Embryonic facial prominence (tissue), 1 donor: ENCODE results near the gene ANTXR2.

Experiments used
- DNase-seq: peaks from one replicate; pipeline ENCODE4 v3.0.0-alpha.2; 2016; ENCODE audit errors: extremely low spot score

Gene ANTXR2

DNA sequence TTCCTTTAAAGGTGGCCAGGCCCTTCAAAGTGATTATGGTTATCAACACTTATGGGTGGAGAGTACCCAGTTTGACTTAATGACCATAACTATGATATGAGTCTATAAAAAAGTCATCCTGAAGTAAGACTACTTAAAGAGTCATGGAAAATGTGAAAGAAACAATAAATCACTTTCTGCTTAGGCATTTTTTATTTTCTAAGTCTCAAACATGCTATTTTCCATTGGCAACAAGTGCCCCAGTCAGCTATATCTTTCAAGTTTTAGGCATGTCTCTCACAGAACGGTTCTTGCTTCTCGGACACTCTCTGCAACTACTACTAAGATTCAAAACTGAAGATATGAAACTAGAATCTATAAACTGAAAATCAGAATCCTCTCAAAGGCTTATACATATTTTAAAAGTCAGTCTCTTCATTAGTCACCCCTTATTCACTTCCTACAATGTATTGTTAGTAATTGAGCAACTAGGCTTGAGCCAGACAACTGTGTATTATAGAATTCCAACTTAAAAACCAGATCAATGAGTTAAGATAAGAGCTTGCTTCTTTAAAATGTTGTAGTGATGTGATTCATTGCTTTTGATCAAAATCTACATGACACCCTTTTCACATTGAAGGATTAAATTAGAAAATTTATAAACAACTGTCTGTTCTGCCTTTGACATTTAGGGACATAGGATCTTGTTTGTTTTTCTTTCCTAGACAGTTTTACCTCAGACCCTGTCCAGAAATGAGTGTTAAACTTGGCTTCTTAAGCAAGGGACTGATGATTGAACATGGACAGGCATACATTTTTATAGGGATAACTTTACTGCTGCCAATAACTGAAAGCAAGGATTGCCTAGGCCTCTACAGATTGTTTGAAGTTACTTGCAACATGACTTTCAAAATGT, 2.9 kb downstream of the ANTXR2 start:
- DNase-seq, result no peak

DNA sequence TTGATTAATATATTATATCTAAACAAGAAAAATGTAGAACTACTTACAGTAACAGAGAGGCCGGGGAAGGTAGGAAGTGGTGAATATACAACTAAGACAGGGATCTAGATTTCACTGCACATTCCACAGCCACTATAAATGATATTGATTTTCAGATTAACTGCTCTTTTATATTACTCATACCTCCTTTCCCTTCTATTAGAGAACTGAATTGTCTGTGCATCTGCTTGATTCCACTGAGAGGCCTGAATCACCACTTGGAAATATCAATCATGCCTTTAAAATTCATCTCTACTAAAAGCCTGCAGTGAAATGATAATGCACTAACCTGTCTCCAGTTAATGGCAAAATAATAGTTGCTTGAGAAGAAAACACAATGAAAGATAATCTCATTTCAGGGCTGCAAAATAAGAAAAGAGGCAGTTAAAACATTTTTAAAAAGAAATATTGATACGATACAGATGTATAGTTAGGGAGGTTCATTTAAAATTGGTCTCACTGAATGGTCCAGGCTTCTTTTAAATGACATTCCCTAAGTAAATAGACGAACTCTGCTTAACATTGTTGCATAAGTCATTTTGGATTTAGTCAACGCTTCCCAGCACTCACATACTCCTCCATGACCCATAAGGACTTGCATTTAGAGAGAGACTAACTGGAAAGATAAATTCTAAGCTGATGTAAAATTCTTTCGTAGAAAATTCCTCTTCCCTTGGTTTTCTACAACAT, 3.8 kb downstream of the ANTXR2 start:
- DNase-seq, result no peak

DNA sequence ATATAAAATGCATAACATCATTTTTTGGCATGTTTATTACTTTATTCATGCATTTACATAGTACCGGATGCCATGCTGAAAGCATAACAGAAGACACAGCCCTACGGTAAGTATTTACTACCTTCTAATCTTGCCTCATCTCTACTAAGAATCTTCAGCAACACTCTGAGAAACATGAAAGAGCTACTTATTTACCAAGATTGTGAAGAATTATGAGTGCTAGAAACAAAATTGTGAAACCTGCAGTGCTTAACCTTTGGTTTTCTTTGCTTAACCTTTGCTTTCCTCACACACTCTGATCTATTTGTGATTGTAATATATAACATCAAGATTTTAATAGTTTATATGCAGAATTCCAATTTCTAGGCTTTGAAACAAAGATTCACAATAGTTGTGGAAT, 7.4 kb downstream of the ANTXR2 start:
- no peak for DNase-seq

DNA sequence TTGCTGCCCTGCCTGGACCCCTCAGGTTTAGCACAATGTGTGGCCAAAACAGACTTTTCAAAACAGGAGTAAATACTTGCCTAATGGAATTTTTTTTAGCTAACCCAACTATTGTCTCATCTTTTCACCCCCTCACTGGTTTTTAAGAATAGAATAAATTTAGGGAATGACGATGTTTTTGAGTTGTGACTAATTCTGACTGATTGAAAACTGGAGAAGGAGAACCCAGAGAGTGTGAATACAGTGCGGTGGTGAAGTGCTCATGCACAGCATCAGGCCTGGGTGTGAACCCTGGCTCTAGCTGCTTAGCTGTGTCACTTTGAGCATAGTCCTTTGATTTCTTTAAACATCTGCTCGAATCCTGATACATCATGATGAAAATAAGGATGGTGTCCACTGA, 10.5 kb downstream of the ANTXR2 start:
- no peak for DNase-seq

DNA sequence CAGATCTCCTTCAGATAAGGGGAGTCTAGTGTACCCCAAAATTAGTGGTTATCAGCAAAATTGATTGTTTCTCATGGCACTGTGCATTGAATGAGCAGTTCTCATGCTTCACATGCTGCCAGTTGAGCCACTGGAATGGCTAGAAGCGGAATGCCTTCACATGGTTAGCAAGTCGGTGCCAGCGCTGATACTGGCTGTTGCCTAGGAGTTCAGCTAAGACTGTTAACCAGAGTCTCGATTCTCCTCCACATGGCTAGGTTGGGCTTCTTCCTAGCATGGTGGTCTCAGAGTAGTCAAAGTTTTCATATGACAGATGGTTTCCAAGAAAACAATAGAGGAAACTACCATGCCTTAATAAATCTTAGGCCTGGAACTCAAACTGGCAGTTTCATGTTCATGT, 12.2 kb downstream of the ANTXR2 start:
- DNase-seq, result no peak

DNA sequence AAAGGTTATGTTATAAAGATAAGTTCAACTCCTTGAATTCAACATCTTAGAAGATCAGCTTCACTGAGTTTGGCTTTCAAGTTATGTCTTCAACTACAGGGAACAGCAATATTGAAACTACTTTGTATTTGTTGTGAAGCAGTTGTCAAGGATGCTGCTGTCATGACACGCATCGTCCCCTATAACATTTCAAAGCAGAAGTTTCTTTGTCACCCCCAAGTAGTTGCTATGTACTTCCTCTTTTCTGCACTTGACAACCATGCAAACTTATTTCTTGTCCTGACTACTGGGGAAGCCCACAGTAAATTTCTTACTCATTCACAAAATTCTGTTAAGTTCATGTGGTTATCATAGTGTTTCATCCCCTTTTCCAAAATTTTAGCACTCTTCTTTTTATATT, 14.3 kb downstream of the ANTXR2 start:
- no peak for DNase-seq

DNA sequence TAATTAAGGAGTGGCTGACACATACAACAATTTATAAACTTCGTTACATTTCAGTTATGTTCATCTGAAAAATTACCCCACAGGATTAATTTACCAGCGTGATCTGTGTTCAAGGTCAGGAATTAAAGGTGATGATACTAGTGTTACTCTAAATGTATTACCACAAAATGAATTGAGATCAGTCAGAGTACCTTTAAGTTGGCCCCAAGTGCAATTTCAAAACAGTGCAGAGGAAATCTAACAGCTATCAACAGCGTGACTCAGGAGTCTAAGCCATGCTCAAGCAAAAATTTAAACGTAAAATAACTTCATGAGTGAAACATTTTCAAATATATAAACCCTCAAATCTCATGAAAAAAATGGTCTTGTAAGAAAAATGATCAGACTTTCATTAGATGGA, 18.7 kb downstream of the ANTXR2 start:
- DNase-seq, result no peak

DNA sequence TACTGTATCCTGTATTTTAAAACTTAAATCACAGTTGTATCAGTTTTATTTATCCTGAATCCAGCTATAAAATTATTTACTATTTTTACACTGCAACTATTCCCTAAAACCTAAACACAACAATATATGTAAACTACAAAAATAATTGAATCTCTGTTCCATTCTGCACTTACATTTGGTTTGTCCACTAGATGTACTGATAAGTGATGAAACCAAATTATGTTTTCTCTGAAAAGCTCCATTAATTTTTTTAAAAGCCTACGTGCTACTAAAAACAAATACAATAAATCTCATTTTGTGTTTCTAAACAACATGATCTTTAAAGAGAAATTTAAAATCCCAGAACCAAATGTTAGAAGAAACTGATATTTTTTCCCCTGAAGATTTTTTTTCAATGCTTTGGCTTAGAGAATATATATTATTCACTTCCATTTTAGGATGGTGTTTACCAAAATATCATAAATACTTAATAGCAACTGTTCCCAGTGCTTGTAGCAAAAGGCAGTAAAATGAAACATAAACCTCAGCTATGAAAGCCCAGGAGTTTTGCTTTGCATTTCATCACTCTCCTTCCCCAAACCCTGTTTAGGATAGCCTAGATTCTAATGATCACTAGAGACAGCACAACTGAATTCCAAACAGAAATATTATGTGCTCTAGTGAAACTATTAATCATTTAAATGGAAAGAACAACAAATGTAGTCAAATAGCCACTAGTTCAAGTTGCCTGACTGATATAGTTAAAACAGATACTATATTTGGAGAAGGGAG, 19.7 kb downstream of the ANTXR2 start:
- DNase-seq, result no peak

DNA sequence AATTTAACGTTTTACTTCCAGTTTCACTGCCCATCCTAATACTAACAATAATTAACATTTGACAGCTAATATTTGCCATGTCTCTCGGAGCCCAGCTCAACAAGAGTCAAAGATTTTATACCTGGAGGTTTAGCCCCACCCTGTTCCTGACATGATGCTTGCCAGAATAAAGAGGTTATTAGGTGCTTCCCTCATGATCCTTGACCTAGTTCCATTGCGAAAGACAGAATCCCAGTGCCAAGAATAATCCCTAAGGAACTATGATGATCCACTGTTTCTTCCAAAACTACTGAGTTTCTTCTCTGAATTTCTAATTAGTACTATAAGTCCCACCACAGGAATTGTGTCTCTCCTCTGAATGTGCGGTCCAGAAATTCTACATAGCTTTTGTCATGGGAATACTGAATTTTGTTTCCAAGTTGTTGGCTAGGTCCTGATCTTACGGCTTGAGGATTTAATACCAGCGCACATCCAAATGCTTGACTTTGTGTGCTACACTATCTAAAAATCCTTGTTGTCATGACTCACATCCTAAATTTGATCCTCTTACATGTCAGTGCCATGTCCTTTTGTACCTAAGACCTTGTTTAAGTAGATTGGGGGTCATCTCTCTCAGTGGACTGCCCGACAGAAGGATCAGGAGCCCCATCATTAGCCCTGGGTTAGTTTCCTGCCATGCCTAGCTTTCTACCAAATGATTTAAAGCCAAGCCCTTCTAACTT, 23.1 kb downstream of the ANTXR2 start:
- no peak for DNase-seq

DNA sequence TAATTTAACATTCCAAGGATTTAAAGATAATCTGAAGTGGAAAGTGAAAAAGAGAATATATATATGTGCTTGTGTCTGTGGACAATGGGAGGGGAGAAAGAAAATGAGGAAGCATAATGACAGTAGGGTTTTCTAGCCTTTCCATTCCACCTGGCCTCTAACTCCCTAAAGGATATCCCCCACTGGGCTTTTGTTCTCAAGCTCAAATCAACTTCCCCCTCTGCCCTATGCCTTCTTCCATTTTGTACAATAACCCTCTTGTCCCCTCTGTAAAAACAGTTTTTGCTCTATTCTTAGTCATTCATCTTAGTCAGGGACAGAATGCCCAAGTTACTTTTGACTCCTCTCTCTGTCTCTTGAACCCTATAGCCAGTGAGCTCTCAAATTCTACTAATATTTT, 23.6 kb downstream of the ANTXR2 start:
- no peak for DNase-seq

DNA sequence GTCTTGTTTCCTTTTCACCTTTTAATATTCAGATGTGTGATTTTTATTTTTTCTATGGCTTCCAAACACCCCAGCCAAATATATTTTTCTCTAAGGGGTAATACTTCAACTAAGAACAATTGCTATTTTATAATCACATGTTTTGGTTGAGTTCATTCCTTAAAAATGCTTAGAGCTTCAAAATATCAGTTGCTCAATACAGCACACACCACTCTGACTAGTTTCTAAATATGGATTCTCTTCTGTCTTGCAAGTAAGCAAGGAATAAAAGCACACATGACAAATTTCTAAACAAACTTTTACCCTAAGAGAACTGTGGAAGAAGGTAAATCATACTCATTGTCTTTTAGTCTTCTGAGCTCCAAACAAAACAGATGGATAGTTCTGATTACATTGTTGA, 27.2 kb downstream of the ANTXR2 start:
- no peak for DNase-seq

DNA sequence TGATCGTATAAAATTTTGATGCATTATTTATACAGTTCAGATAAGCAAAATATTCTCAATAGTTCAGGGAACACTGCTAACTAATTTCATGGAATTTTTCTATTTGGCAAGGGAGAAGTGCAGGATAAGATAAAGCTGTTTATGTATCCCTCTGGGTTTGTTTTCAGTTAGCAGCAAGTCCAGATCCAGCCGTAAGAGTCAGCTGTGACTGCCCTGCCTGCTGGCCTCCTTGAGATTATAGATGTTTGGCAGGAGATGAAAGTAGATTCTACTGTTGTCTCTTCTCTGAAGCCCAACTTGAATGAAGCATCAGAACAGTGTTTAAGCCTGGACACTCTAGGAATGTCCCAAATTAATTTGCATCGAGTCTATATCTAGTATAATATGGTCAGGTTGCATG, 29.5 kb downstream of the ANTXR2 start:
- no peak for DNase-seq

DNA sequence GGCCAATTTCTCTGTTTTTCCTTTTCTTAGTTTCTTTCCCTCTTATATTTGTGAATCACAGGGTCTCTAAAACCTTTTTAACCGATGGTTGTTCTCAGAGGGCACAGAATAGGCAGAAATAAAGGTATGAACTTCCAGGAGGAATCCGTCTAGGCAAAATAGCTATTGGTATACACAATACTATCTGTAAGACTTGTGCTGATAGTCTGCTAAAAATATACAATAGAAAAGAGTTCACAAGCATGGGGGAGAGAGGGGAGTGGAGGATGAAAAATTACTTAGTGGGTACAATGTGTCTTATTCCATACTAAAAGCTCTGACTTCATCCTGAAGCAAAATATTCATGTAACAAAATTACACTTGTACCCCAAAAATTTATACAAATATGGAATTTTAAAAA, 30.2 kb downstream of the ANTXR2 start:
- DNase-seq, result no peak

DNA sequence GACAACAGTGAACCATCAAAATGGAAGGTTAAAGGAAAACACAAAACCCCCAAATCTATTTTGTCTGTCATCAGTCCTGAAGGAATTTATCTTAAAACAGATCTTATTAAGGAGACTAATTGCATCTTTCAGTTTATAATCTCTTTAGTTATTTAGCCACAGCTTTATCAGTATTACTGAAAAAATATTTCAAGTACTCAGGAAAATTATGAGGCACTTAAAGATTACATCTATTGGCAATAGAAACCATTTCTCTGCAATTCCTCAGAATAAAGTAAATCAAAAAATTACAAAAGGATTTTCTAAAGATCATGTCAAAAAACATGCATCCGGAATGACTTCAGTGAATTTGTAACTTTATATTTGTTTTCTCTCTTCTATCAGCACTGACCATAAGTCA, 35.2 kb downstream of the ANTXR2 start:
- no peak for DNase-seq

DNA sequence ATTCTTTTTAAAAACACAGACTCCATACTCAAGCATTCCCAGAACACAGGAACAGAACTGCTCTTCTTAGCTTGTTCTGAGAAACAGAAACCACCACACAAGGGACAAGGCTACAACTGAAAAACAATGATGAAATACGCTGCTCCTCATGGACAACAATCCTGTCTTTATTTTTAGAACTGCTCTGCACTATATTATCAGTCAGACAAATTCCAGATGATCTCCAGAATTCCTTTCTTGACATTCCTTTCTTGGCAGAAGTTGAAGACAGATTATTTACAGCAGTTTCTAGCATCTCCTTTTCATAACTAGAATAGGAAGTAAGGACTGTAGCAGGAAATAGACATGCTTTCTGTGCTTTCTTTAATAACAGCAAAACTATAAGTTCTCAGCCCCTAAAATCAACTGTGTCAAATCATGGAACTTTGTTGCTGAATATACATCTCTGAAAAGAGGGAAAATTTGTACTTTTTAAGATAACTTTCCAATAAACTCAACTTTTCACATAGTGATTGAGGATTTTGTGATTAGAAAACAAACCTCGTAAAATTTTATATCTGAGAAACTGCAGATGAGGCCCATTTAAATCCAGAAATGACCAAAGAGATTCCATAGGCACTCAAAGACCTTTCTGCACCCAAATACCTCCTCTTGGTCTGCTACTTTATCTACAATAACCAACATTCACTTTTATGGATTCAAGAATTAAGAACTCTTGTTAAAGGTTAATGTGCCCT, 35.9 kb downstream of the ANTXR2 start:
- peak; percentile 66 for DNase-seq

DNA sequence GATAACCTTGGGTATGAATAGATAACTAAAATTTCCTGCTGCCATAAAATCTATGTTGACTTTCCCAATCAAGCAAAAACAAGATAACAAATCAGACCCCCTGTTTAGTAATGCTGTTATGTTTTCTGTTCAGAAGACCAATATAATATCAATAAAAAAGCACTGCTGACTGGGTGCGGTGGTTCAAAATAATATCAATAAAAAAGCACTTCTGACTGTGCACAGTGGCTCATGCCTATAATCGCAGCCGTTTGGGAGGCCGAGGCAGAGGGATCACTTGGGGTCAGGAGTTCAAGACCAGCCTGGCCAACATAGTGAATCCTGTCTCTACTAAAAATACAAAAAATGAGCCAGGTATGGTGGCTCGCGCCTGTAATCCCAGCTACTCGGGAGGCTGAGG, 36.7 kb downstream of the ANTXR2 start:
- DNase-seq, result no peak

DNA sequence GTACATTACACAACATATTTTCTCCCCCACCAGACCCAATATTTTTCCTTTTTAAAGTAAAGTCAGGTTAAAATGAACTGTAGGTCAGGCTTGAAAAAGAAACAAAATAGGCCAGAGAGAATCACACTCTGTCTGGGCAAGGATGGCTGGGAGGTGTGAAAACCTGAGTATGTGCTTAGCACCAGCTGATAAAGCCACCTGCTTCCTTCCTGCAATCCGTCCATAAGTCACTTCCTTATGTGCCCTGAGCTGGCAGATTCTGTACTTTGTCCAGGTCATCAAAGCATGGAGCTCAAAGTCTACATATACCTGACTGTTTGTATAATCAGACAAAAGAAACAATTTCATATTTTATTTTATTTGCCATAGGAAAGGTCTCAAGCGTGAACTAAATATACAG, 37.7 kb downstream of the ANTXR2 start:
- no peak for DNase-seq

DNA sequence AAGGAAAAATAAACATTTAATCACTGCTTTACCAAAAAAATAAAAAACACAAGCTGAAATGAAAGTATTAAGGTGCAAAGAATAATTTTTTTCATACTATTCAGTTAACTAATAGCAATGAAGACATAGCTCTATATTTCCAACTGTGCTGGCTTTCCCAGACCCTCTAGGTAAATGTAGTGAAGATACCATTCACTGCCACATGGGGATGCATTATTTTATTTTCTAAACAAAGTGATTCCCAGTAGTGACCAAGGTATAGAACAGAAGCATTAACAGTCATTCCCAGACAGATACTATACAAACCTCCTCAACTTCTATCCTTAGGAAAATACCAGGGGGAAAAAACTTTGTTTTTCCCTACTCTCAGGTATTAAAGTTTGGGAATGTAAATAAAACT, 39.4 kb downstream of the ANTXR2 start:
- no peak for DNase-seq

DNA sequence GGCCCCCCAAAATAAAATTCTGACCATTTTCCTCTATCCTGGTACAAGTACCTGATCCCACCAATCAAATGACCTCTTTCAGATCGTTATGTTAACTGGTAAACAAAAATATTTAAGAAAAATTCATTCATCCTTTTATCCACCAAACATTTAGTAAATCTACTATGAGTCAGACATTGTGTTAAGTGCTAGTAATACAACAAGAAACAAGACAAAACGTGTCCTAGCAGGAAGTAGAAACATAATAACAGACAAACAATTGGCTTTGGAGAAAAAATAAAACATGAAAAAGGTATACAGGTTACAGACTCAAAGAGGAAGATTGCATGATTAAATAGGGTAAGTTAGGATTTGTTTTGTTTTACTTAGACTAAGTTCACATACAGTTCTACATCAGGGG, 43.7 kb downstream of the ANTXR2 start:
- DNase-seq, result no peak

DNA sequence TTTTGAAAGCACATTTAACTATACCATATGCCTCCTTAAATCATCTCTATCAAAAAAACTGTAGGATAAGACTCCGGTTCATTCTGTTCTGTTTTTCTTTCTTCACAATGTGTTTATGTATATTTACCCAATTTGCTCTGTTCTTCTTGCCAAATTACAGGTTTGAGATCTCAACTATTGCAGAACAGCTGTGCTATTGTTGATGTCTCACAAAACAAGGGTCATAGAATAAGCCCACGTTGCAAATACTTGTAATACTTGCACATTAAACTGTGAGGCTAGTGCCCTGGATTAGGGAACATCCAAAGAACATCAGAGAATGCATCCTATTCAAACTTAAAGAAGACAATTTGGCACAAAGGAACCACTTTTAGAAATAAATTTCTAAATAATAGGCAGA, 45.4 kb downstream of the ANTXR2 start:
- DNase-seq, result no peak

DNA sequence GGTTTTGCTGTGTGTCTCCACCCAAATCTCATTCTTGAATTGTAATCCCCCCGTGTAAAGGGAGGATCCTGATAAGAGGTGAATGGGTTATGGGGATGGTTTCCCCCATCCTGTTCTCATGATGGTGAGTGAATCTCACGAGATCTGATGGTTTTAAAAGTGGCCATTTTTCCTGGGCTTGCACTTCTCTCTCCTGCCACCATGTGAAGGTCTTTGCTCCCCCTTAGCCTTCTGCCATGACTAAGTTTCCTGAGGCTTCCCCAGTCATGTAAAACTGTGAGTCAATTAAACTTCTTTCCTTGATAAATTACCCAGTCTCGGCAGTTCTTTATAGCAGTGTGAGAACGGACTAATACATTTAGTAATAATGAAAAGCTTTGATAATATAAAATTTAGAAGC, 46.9 kb downstream of the ANTXR2 start:
- no peak for DNase-seq
